T-helper 1 cell (primary cell): ENCODE measurements around the gene NUP133.
"Not testable (repeated sequence)": the region's sequence is repeated elsewhere in the genome, so short reads cannot be mapped to it uniquely, and the experiment has no call there.

Experiments
- DNase-seq, 5 donors: peaks; one replicate each; pipeline ENCODE4 v3.0.0-alpha.2; 2012 to 2020
- total RNA-seq, 4 donors: gene quantifications; one replicate each; lab custom pipeline; 2026; lab: John Stamatoyannopoulos, UW

The NUP133 gene
- 61.8 to 76.1 (median 65.1) reads per million in 4 donors for total RNA-seq

- peak; percentile 92 to 99 (median 97) for DNase-seq
Measured at GRCh38 chr1:229507951-229508822, at the start of gene NUP133. Gene NUP133, minus strand, starts transcription at chr1:229508341. Its CDS starts 92 bp downstream, at chr1:229508249.

- DNase-seq: peak in 1 of 5 donors; percentile 62
Measured at GRCh38 chr1:229557200-229557850, 49.2 kb upstream of the NUP133 start.

GRCh38 chr1:229554886-229555621 lies 46.9 kb upstream of the NUP133 start:
- DNase-seq: no peak

- DNase-seq: no peak
Measured at GRCh38 chr1:229553621-229554130, 45.5 kb upstream of the NUP133 start.

GRCh38 chr1:229552732-229553131 lies 44.6 kb upstream of the NUP133 start:
- DNase-seq: no peak

- no peak for DNase-seq
Measured at GRCh38 chr1:229550812-229551567, 42.8 kb upstream of the NUP133 start.

GRCh38 chr1:229547542-229547941 lies 39.4 kb upstream of the NUP133 start:
- DNase-seq: no peak

- DNase-seq: no peak
Measured at GRCh38 chr1:229544587-229544986, 36.4 kb upstream of the NUP133 start.

GRCh38 chr1:229539863-229540506 lies 31.8 kb upstream of the NUP133 start:
- no peak for DNase-seq

GRCh38 chr1:229538945-229539344 lies 30.8 kb upstream of the NUP133 start:
- DNase-seq: no peak

- DNase-seq: no peak
Measured at GRCh38 chr1:229537894-229538293, 29.8 kb upstream of the NUP133 start.

GRCh38 chr1:229536982-229537381 lies 28.8 kb upstream of the NUP133 start:
- DNase-seq: no peak

GRCh38 chr1:229535230-229535629 lies 27.1 kb upstream of the NUP133 start:
- DNase-seq: no peak

GRCh38 chr1:229531326-229531725 lies 23.2 kb upstream of the NUP133 start:
- DNase-seq: no peak

GRCh38 chr1:229529639-229530038 lies 21.5 kb upstream of the NUP133 start:
- DNase-seq: no peak

- no peak for DNase-seq
Measured at GRCh38 chr1:229526695-229527094, 18.6 kb upstream of the NUP133 start.

GRCh38 chr1:229523052-229523451 lies 14.9 kb upstream of the NUP133 start:
- DNase-seq: no peak

- peak; percentile 13 to 54 (median 47) for DNase-seq
Measured at GRCh38 chr1:229514578-229515275, 6.6 kb upstream of the NUP133 start.

- DNase-seq: not testable (repeated sequence)
Measured at GRCh38 chr1:229511625-229512024, 3.5 kb upstream of the NUP133 start.

GRCh38 chr1:229511201-229511600 lies 3.1 kb upstream of the NUP133 start:
- DNase-seq: not testable (repeated sequence)

- no peak for DNase-seq
Measured at GRCh38 chr1:229509576-229509975, 1.4 kb upstream of the NUP133 start.
